T-helper 1 cell treated with Interleukin-12 subunit alpha and Interleukin-12 subunit beta and Interleukin-4 antibody, amounts not matched to agents 30 μg/mL and 1 μg/mL, for 36 hours (primary cell): ENCODE measurements around the gene VSTM2B.

Source experiments
- H3K27ac Mint-ChIP-seq: one replicate; pipeline ENCODE4 v1.8.0; 2021; ENCODE audit warnings: mild to moderate bottlenecking, mixed read lengths
- H3K27me3 Mint-ChIP-seq: one replicate; pipeline ENCODE4 v1.8.0; 2021; ENCODE audit warnings: low read depth, mixed read lengths
- H3K36me3 Mint-ChIP-seq: one replicate; pipeline ENCODE4 v1.8.0; 2021; ENCODE audit warnings: low read depth, mixed read lengths
- H3K4me1 Mint-ChIP-seq: one replicate; pipeline ENCODE4 v1.8.0; 2021; ENCODE audit warnings: low read depth, mixed read lengths
- H3K4me3 Mint-ChIP-seq: one replicate; pipeline ENCODE4 v1.8.0; 2021; ENCODE audit warnings: mild to moderate bottlenecking, moderate library complexity, mixed read lengths
- H3K9me3 Mint-ChIP-seq: one replicate; pipeline ENCODE4 v1.8.0; 2021; ENCODE audit warnings: mixed read lengths

The VSTM2B gene

GRCh38 chr19:29564574-29565005, 38.8 kb downstream of the VSTM2B start:
- no peaks in the 10 kb centered on the region for H3K36me3 Mint-ChIP-seq
- H3K4me1 Mint-ChIP-seq = peaks cover 5% of the 10 kb centered on the region
- H3K9me3 Mint-ChIP-seq = peaks cover 8% of the 10 kb centered on the region
- H3K4me3 Mint-ChIP-seq = no peak overlapping the region
- no peak overlapping the region for H3K27ac Mint-ChIP-seq
- H3K27me3 Mint-ChIP-seq = peaks cover 17% of the 10 kb centered on the region

DNA sequence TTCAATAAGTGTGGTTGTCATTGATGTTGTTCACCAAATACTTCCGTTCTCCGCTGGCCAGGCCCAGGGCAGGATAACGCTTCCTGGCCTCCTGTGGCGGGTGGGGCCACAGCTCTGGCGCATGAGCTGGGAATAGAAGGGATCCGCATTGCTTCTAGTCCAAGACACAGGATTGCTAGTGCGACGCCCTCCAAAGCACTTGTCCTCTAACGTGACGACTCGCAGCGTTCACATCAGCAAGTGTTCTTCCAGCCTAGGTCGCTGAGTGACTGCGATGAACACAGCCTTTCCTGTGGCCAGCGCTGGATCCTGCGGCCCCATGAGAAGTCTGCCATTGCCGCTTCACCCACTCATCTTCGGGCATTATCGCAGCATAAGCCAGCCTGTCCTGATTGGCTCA, 39.4 kb downstream of the VSTM2B start:
- no peak overlapping the region for H3K27ac Mint-ChIP-seq
- H3K36me3 Mint-ChIP-seq = no peaks in the 10 kb centered on the region
- peaks cover 18% of the 10 kb centered on the region for H3K27me3 Mint-ChIP-seq
- H3K4me3 Mint-ChIP-seq = no peak overlapping the region
- peaks cover 2% of the 10 kb centered on the region for H3K9me3 Mint-ChIP-seq
- peaks cover 5% of the 10 kb centered on the region for H3K4me1 Mint-ChIP-seq

GRCh38 chr19:29566496-29567054, 40.8 kb downstream of the VSTM2B start:
- H3K9me3 Mint-ChIP-seq = no peaks in the 10 kb centered on the region
- no peak overlapping the region for H3K27ac Mint-ChIP-seq
- no peaks in the 10 kb centered on the region for H3K36me3 Mint-ChIP-seq
- no peak overlapping the region for H3K4me3 Mint-ChIP-seq
- H3K27me3 Mint-ChIP-seq = peaks cover 29% of the 10 kb centered on the region
- peaks cover 5% of the 10 kb centered on the region for H3K4me1 Mint-ChIP-seq

DNA sequence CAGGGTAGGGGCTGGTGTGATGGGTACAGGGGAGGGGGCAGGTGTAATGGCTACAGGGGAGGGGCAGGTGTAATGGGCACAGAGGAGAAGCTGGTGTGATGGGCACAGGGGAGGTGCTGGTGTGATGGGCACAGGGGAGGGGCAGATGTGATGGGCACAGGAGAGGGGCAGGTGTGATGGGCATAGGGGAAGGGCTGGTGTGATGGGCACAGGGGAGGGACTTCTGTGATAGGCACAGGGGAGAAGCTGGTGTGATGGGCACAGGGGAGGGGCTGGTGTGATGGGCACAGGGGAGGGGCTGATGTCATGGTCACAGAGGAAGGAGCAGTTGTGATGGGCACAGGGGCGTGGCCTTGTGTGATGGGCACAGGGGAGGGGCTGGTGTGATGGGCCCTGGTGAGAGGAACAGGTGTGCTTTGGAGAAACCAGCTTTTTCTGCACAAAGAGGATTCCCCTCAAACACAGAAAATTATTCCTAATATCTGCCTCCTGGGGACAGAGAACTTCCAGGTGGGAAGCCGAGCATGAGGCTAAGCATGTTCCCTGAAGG, 41.6 kb downstream of the VSTM2B start:
- Mint-ChIP-seq H3K27me3 (peaks cover 33% of the 10 kb centered on the region), H3K9me3 (no peaks in the 10 kb centered on the region), H3K4me3 (no peak overlapping the region), H3K4me1 (peaks cover 5% of the 10 kb centered on the region), H3K27ac (no peak overlapping the region), H3K36me3 (no peaks in the 10 kb centered on the region)

GRCh38 chr19:29568036-29569025, 42.5 kb downstream of the VSTM2B start:
- Mint-ChIP-seq H3K27me3 (peaks cover 34% of the 10 kb centered on the region), H3K4me1 (peaks cover 5% of the 10 kb centered on the region)

DNA sequence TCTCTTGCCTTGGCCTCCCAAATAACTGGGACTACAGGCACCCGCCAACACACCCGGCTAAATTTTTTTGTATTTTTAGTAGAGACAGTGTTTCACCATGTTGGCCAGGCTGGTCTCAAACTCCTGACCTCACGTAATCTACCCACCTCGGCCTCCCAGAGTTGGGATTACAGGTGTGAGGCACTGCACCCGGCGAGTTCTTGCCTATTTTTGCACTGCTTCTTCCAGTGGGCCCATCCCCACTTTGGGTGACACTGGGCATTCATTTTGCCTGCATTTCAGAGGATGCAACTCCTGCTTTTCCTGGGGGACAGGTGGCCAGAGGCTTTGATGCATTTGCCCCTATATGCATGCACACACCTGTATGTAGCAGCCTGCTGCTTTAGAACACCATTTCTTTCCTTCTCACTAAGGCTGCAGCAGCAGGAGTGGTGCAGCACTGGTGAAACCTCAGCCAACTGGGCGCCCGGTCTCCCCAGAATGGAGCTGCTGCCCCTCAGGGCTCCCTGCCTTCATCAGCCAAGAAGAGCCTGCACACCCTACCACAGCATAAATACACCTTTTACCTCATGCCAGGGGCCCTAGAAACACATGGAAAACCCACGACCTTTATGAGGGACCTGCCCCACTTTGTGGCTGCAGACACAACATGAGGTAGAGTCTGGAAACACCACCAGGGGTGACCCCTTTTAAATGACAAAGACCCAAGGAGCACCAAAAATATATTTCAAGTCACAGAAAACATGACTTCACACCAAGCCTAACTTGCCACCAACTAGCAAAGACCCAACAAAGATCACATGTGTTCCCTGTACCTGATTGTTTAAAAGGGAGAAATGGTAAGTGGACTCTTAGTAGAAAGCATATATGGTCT, 43.5 kb downstream of the VSTM2B start:
- no peaks in the 10 kb centered on the region for H3K36me3 Mint-ChIP-seq
- H3K4me1 Mint-ChIP-seq = peaks cover 5% of the 10 kb centered on the region
- H3K9me3 Mint-ChIP-seq = no peaks in the 10 kb centered on the region
- no peak overlapping the region for H3K27ac Mint-ChIP-seq
- peaks cover 34% of the 10 kb centered on the region for H3K27me3 Mint-ChIP-seq
- H3K4me3 Mint-ChIP-seq = no peak overlapping the region

More at GRCh38 chr19:29568036-29569025, 42.5 kb downstream of the VSTM2B start:
- no peaks in the 10 kb centered on the region for H3K9me3 Mint-ChIP-seq
- no peak overlapping the region for H3K4me3 Mint-ChIP-seq
- no peak overlapping the region for H3K27ac Mint-ChIP-seq
- H3K36me3 Mint-ChIP-seq = no peaks in the 10 kb centered on the region

DNA sequence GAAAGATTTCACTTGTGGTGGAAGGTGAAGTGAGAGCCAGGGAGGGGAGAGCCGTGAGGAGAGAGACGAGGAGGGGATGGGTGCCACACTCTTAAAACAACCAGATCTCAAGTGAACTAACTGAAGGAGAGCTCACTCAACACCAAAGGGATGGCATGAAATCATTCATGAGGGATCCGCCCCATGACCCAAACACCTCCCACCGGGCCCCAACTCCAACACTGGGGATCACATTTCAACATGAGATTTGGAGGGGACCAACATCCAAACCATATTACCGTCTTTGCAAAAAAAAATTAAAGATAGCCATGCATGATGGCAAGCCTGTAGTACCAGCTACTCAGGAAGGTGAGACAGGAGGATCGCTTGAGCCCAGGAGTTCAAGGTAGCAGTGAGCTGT, 45.4 kb downstream of the VSTM2B start:
- no peak overlapping the region for H3K4me3 Mint-ChIP-seq
- H3K9me3 Mint-ChIP-seq = no peaks in the 10 kb centered on the region
- no peaks in the 10 kb centered on the region for H3K36me3 Mint-ChIP-seq
- H3K4me1 Mint-ChIP-seq = peaks cover 5% of the 10 kb centered on the region
- H3K27me3 Mint-ChIP-seq = peaks cover 49% of the 10 kb centered on the region
- H3K27ac Mint-ChIP-seq = no peak overlapping the region

DNA sequence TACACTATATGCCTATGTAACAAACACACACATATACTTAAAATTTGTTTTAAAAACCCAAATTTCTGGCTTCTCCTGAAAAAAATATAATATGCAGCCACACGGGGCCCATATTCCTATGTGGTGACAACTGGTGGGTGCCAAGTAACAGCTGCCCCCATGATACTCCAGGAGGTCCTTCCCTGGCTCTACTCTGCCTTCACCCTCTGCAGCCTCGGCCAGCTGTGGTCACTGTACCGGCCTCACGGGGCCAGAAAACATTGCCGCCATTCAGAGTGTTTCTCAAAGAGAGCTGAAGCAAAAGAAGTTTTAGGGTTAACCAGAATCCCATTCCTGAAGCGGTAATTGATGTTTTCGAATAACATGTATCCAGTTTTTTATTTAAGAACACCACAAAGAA, 47.7 kb downstream of the VSTM2B start:
- H3K9me3 Mint-ChIP-seq = no peaks in the 10 kb centered on the region
- peaks cover 10% of the 10 kb centered on the region for H3K4me1 Mint-ChIP-seq
- no peak overlapping the region for H3K4me3 Mint-ChIP-seq
- peaks cover 58% of the 10 kb centered on the region for H3K27me3 Mint-ChIP-seq
- no peaks in the 10 kb centered on the region for H3K36me3 Mint-ChIP-seq
- no peak overlapping the region for H3K27ac Mint-ChIP-seq

DNA sequence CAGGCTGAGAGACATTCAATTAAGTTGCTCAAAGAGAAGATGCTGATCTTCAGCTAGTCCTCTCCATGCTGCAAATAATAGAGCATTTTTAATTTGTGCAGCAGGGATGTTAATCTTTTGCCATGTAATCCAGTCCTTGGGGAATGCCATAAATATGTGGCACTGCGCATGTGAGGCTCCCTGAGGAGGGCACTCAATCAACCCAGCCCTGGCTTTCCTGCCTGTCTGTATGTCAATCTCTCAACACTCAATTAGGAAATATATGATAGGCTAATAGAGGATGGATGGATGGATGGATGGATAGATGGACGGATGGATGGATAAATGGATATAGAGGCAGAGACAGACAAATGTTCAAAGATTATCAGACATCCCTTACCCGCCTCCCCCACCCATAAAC, 48.7 kb downstream of the VSTM2B start:
- Mint-ChIP-seq H3K4me3 (no peak overlapping the region), H3K27me3 (peaks cover 54% of the 10 kb centered on the region), H3K9me3 (no peaks in the 10 kb centered on the region), H3K27ac (no peak overlapping the region), H3K4me1 (peaks cover 10% of the 10 kb centered on the region), H3K36me3 (no peaks in the 10 kb centered on the region)

DNA sequence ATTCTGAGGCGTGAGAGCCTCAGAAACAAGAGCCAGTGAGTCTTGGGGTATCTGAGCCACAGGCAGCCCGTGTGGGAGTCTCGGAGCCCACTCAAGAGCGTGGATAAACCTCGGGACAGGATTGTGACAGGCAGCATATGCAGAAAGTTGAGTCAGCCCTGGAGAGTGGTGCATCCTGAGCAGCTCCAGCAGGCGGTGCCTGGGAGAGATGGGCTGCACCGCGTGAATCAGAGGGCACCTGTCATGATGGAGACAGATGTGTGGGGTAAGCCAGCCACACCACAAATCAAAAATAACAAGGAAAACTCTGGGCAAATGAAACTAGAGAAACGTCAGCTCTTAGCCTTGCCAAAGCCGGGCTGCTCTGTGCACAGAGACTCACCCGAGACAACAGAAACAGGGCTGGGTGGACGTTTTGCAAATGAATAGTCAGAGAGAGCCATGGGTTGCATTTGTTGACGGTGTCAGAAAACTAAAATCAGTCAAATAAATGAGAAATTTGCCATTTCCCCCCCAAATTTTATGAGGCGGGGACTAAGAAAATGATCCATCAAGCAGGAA, 50.3 kb downstream of the VSTM2B start:
- Mint-ChIP-seq H3K4me3 (no peak overlapping the region), H3K27me3 (peaks cover 50% of the 10 kb centered on the region), H3K4me1 (peaks cover 10% of the 10 kb centered on the region), H3K9me3 (peaks cover 5% of the 10 kb centered on the region), H3K36me3 (peaks cover 4% of the 10 kb centered on the region), H3K27ac (no peak overlapping the region)

- H3K4me3 Mint-ChIP-seq = peak overlapping the region; percentile 18
- H3K27me3 Mint-ChIP-seq = peaks cover 47% of the 10 kb centered on the region
- H3K9me3 Mint-ChIP-seq = peaks cover 10% of the 10 kb centered on the region
- peaks cover 6% of the 10 kb centered on the region for H3K36me3 Mint-ChIP-seq
- peaks cover 10% of the 10 kb centered on the region for H3K4me1 Mint-ChIP-seq
- H3K27ac Mint-ChIP-seq = no peak overlapping the region
Observed at GRCh38 chr19:29576761-29577648, 51.2 kb downstream of the VSTM2B start.

GRCh38 chr19:29577649-29577963, 51.8 kb downstream of the VSTM2B start:
- peaks cover 42% of the 10 kb centered on the region for H3K27me3 Mint-ChIP-seq

DNA sequence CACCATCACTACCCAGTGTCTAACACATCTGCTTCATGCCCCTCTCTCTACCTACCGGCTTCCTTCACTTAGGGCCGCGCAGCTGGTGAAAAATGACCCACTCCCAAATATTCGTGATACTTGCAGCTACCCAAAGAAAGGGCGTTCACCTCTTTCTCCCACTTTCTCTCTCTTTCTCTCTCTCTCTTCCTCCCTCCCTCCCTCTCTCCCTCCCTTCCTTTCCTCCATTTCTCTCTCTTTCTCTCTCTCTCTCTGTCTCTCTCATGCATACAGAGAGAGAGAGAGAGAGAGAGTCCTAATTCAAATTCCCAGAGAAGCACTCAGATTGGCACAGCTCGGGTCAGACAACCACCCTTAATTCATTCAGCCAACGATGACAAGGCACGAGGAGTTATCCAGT, 52.6 kb downstream of the VSTM2B start:
- H3K27ac Mint-ChIP-seq = no peak overlapping the region
- H3K36me3 Mint-ChIP-seq = peaks cover 6% of the 10 kb centered on the region
- H3K9me3 Mint-ChIP-seq = peaks cover 10% of the 10 kb centered on the region
- peaks cover 42% of the 10 kb centered on the region for H3K27me3 Mint-ChIP-seq
- no peak overlapping the region for H3K4me3 Mint-ChIP-seq
- H3K4me1 Mint-ChIP-seq = peaks cover 17% of the 10 kb centered on the region

More at GRCh38 chr19:29577649-29577963, 51.8 kb downstream of the VSTM2B start:
- Mint-ChIP-seq H3K36me3 (peaks cover 6% of the 10 kb centered on the region), H3K27ac (no peak overlapping the region), H3K4me3 (no peak overlapping the region), H3K4me1 (peaks cover 11% of the 10 kb centered on the region), H3K9me3 (peaks cover 10% of the 10 kb centered on the region)
